Measurements from ENCODE around the gene XG.
A peak's percentile ranks its signal among the peaks of the same experiment; 100 is the strongest.
"Not testable (repeated sequence)": the region's sequence is repeated elsewhere in the genome, so short reads cannot be mapped to it uniquely, and the experiment has no call there.

The XG gene

GRCh38 chrX:2751874-2752300 lies at the start of gene XG:
XG (plus strand) TSS chrX:2752040; CDS start chrX:2752275, 235 bp downstream.
- DNase-seq = not testable (repeated sequence)

GRCh38 chrX:2703991-2704369 lies 47.9 kb upstream of the XG start:
- no peak for DNase-seq

- no peak for DNase-seq
Measured at GRCh38 chrX:2705046-2705832, 46.6 kb upstream of the XG start.

- peak; percentile 88 for DNase-seq
Measured at GRCh38 chrX:2707334-2707760, 44.5 kb upstream of the XG start.

- DNase-seq = no peak
Measured at GRCh38 chrX:2708021-2708420, 43.8 kb upstream of the XG start.

- DNase-seq = no peak
Measured at GRCh38 chrX:2708592-2709188, 43.1 kb upstream of the XG start.

- DNase-seq = no peak
Measured at GRCh38 chrX:2709556-2709955, 42.3 kb upstream of the XG start.

GRCh38 chrX:2710041-2710840 lies 41.6 kb upstream of the XG start:
- DNase-seq = peak; percentile 71

- DNase-seq = no peak
Measured at GRCh38 chrX:2711441-2711840, 40.4 kb upstream of the XG start.

- no peak for DNase-seq
Measured at GRCh38 chrX:2712428-2712827, 39.4 kb upstream of the XG start.

- DNase-seq = no peak
Measured at GRCh38 chrX:2712890-2713840, 38.7 kb upstream of the XG start.

- peak; percentile 35 for DNase-seq
Measured at GRCh38 chrX:2714551-2714950, 37.3 kb upstream of the XG start.

- DNase-seq = no peak
Measured at GRCh38 chrX:2715066-2715600, 36.7 kb upstream of the XG start.

- DNase-seq = peak; percentile 43
Measured at GRCh38 chrX:2717312-2717711, 34.5 kb upstream of the XG start.

- no peak for DNase-seq
Measured at GRCh38 chrX:2718821-2719220, 33.0 kb upstream of the XG start.

- DNase-seq = no peak
Measured at GRCh38 chrX:2719774-2720447, 31.9 kb upstream of the XG start.

GRCh38 chrX:2723286-2723879 lies 28.5 kb upstream of the XG start:
- DNase-seq = no peak

GRCh38 chrX:2727264-2727663 lies 24.6 kb upstream of the XG start:
- DNase-seq = not testable (repeated sequence)

GRCh38 chrX:2732076-2732475 lies 19.8 kb upstream of the XG start:
- no peak for DNase-seq

- no peak for DNase-seq
Measured at GRCh38 chrX:2732649-2733048, 19.2 kb upstream of the XG start.

GRCh38 chrX:2733286-2733685 lies 18.6 kb upstream of the XG start:
- DNase-seq = no peak
